HEK293 (cell line): ENCODE measurements around the gene RAB40C.

ENCODE experiments used
- BCL11B ChIP-seq: fragments of 450-650 bp; formaldehyde crosslinking; IDR thresholded peaks from 2 replicates; pipeline ENCODE4 v1.5.1; 2016; ENCODE audit warnings: low read depth, missing biosample characterization, missing genetic modification characterization
- EGR2 ChIP-seq: fragments of 450-650 bp; formaldehyde crosslinking; IDR thresholded peaks from 2 replicates; pipeline ENCODE4 v1.5.1; 2016; ENCODE audit warnings: low read depth, missing biosample characterization, missing genetic modification characterization
- GLIS1 ChIP-seq: fragments of 450-650 bp; formaldehyde crosslinking; IDR thresholded peaks from 2 replicates; pipeline ENCODE4 v1.5.1; 2016; ENCODE audit warnings: missing biosample characterization, missing genetic modification characterization
- RBAK ChIP-seq: fragments of 450-650 bp; formaldehyde crosslinking; IDR thresholded peaks from 2 replicates; pipeline ENCODE4 v1.5.1; 2016; ENCODE audit warnings: missing biosample characterization, missing genetic modification characterization
- SCRT1 ChIP-seq: fragments of 450-650 bp; formaldehyde crosslinking; IDR thresholded peaks from 2 replicates; pipeline ENCODE4 v1.5.1; 2016; ENCODE audit warnings: missing biosample characterization, missing genetic modification characterization, borderline replicate concordance
- SETDB1 ChIP-seq: IDR thresholded peaks from one replicate; pipeline ENCODE4 v1.6.1; 2017; ENCODE audit warnings: mild to moderate bottlenecking, low read length, moderate library complexity, mixed read lengths; ENCODE audit not compliant: insufficient read length
- SP3 ChIP-seq: fragments of 450-650 bp; formaldehyde crosslinking; IDR thresholded peaks from 2 replicates; pipeline ENCODE4 v1.5.1; 2016; ENCODE audit warnings: missing biosample characterization, missing genetic modification characterization
- YY1 ChIP-seq: fragments of 450-650 bp; formaldehyde crosslinking; IDR thresholded peaks from 2 replicates; pipeline ENCODE4 v1.5.1; 2018; ENCODE audit warnings: missing biosample characterization, missing genetic modification characterization
- ZBTB26 ChIP-seq: fragments of 450-650 bp; formaldehyde crosslinking; optimal IDR thresholded peaks from 2 replicates; pipeline ENCODE3; 2016; ENCODE audit warnings: missing biosample characterization, mild to moderate bottlenecking, missing genetic modification characterization
- ZEB2 ChIP-seq: fragments of 450-650 bp; formaldehyde crosslinking; IDR thresholded peaks from 2 replicates; pipeline ENCODE4 v1.5.1; 2016; ENCODE audit warnings: missing biosample characterization, missing genetic modification characterization
- ZFHX2 ChIP-seq: fragments of 450-650 bp; formaldehyde crosslinking; conservative IDR thresholded peaks from 2 replicates; pipeline ENCODE4 v1.5.1; 2016; ENCODE audit warnings: missing biosample characterization, missing genetic modification characterization
- ZIC2 ChIP-seq: fragments of 450-650 bp; formaldehyde crosslinking; IDR thresholded peaks from 2 replicates; pipeline ENCODE4 v1.5.1; 2016; ENCODE audit warnings: missing biosample characterization, missing genetic modification characterization
- ZNF2 ChIP-seq: fragments of 450-650 bp; formaldehyde crosslinking; IDR thresholded peaks from 2 replicates; pipeline ENCODE4 v1.5.1; 2016; ENCODE audit warnings: missing biosample characterization, missing genetic modification characterization
- ZNF274 ChIP-seq, 2 experiments: fragments of 200-500 bp in 1 of 2; fragments of 450-650 bp in 1 of 2; sonication (Bioruptor generic) in 1 of 2; formaldehyde crosslinking in 1 of 2; IDR thresholded peaks; 2 replicates each; pipeline versions ENCODE4 v1.5.1 to v1.6.1; 2014 to 2016; ENCODE audit warnings: borderline replicate concordance in 1 of 2, inconsistent platforms in 1 of 2, low read length in 1 of 2, missing biosample characterization in 1 of 2, missing genetic modification characterization in 1 of 2
- ZNF341 ChIP-seq: fragments of 450-650 bp; formaldehyde crosslinking; IDR thresholded peaks from 2 replicates; pipeline ENCODE4; 2016; ENCODE audit warnings: low read depth, missing biosample characterization, missing genetic modification characterization
- ZNF366 ChIP-seq: fragments of 450-650 bp; formaldehyde crosslinking; conservative IDR thresholded peaks from 2 replicates; pipeline ENCODE4 v1.5.1; 2016; ENCODE audit warnings: missing biosample characterization, missing genetic modification characterization
- ZNF416 ChIP-seq: fragments of 450-650 bp; formaldehyde crosslinking; IDR thresholded peaks from 2 replicates; pipeline ENCODE4 v1.5.1; 2016; ENCODE audit warnings: missing biosample characterization, missing genetic modification characterization
- ZNF426 ChIP-seq: fragments of 450-650 bp; formaldehyde crosslinking; IDR thresholded peaks from 2 replicates; pipeline ENCODE4 v1.5.1; 2017; ENCODE audit warnings: missing biosample characterization, missing genetic modification characterization, mild to moderate bottlenecking, inconsistent platforms, moderate library complexity
- ZNF571 ChIP-seq: fragments of 450-650 bp; formaldehyde crosslinking; IDR thresholded peaks from 2 replicates; pipeline ENCODE4 v1.5.0; 2017; ENCODE audit warnings: missing biosample characterization, missing genetic modification characterization
- ZNF585B ChIP-seq: fragments of 450-650 bp; formaldehyde crosslinking; IDR thresholded peaks from 2 replicates; pipeline ENCODE4 v1.5.1; 2016; ENCODE audit warnings: missing biosample characterization, missing genetic modification characterization
- ZNF621 ChIP-seq: fragments of 450-650 bp; formaldehyde crosslinking; IDR thresholded peaks from 2 replicates; pipeline ENCODE4 v1.5.1; 2017; ENCODE audit warnings: missing biosample characterization, missing genetic modification characterization
- ZNF623 ChIP-seq: fragments of 450-650 bp; formaldehyde crosslinking; IDR thresholded peaks from 2 replicates; pipeline ENCODE4 v1.5.1; 2016; ENCODE audit warnings: missing biosample characterization, missing genetic modification characterization
- ZNF747 ChIP-seq: fragments of 450-650 bp; formaldehyde crosslinking; IDR thresholded peaks from 2 replicates; pipeline ENCODE4 v1.5.1; 2016; ENCODE audit warnings: missing biosample characterization, missing genetic modification characterization
- ZNF76 ChIP-seq: fragments of 450-650 bp; formaldehyde crosslinking; IDR thresholded peaks from 2 replicates; pipeline ENCODE4; 2016; ENCODE audit warnings: low read depth, missing biosample characterization, missing genetic modification characterization, borderline replicate concordance
- ZNF843 ChIP-seq: fragments of 450-650 bp; formaldehyde crosslinking; IDR thresholded peaks from 2 replicates; pipeline ENCODE4 v1.5.1; 2016; ENCODE audit warnings: missing biosample characterization, missing genetic modification characterization
- ZSCAN23 ChIP-seq: fragments of 450-650 bp; formaldehyde crosslinking; IDR thresholded peaks from 2 replicates; pipeline ENCODE4 v1.5.1; 2016; ENCODE audit warnings: missing biosample characterization, missing genetic modification characterization
- ZXDB ChIP-seq: fragments of 450-650 bp; formaldehyde crosslinking; IDR thresholded peaks from 2 replicates; pipeline ENCODE4 v1.5.1; 2016; ENCODE audit warnings: missing biosample characterization, missing genetic modification characterization
- TF ChIP-seq, protein P1 (sequence below): fragments of 450-650 bp; formaldehyde crosslinking; IDR thresholded peaks from 2 replicates; pipeline ENCODE4 v1.5.1; 2016; ENCODE audit warnings: missing biosample characterization, missing genetic modification characterization
- TF ChIP-seq, protein P2 (sequence below): fragments of 450-650 bp; formaldehyde crosslinking; IDR thresholded peaks from 2 replicates; pipeline ENCODE4 v1.5.1; 2016; ENCODE audit warnings: missing biosample characterization, missing genetic modification characterization
- TF ChIP-seq, protein P3 (sequence below): IDR thresholded peaks from 2 replicates; pipeline ENCODE4 v1.6.1; 2011; ENCODE audit warnings: mild to moderate bottlenecking, low read depth, low read length, borderline replicate concordance
- TF ChIP-seq, protein P4 (sequence below): fragments of 450-650 bp; formaldehyde crosslinking; IDR thresholded peaks from 2 replicates; pipeline ENCODE4; 2016; ENCODE audit warnings: missing biosample characterization, missing genetic modification characterization

The RAB40C gene

GRCh38 chr16:638034-638543 is 48.2 kb downstream of the RAB40C start (continued):
- TF ChIP-seq ZNF366 (no peak), ZNF341 (tag by site-specific recombination) (peak; percentile 76), ZBTB26 (tag by site-specific recombination) (no peak), SETDB1 (no peak), ZNF747 (tag by site-specific recombination) (no peak), ZNF571 (tag by site-specific recombination) (no peak), SCRT1 (tag by site-specific recombination) (no peak), BCL11B (no peak), ZNF585B (tag by site-specific recombination) (no peak), ZNF2 (tag by site-specific recombination) (no peak), ZXDB (tag by site-specific recombination) (no peak), SP3 (tag by site-specific recombination) (no peak), ZNF76 (tag by site-specific recombination) (no peak), YY1 (no peak), ZEB2 (no peak), ZFHX2 (tag by site-specific recombination) (peak; percentile 44; the same call in 1 of the 2 replicates), EGR2 (0 out of 2 replicates have a peak, but pooled peaks have one; percentile 18), ZNF621 (no peak), ZNF623 (tag by site-specific recombination) (no peak), ZNF416 (tag by site-specific recombination) (no peak), ZSCAN23 (tag by site-specific recombination) (no peak), ZNF274 (IDR thresholded peaks at IDR 0.05; ENCODE audit: low read length) (no peak), ZNF274 (tag by site-specific recombination; IDR thresholded peaks at IDR 0.05; ENCODE audit: borderline replicate concordance) (no peak), RBAK (tag by site-specific recombination) (no peak), ZNF426 (tag by site-specific recombination) (no peak), GLIS1 (peak; percentile 34; the same call in 1 of the 2 replicates), ZNF843 (tag by site-specific recombination) (no peak), ZIC2 (tag by site-specific recombination) (peak; percentile 31; the same call in 1 of the 2 replicates)
- TF ChIP-seq, protein P1, sequence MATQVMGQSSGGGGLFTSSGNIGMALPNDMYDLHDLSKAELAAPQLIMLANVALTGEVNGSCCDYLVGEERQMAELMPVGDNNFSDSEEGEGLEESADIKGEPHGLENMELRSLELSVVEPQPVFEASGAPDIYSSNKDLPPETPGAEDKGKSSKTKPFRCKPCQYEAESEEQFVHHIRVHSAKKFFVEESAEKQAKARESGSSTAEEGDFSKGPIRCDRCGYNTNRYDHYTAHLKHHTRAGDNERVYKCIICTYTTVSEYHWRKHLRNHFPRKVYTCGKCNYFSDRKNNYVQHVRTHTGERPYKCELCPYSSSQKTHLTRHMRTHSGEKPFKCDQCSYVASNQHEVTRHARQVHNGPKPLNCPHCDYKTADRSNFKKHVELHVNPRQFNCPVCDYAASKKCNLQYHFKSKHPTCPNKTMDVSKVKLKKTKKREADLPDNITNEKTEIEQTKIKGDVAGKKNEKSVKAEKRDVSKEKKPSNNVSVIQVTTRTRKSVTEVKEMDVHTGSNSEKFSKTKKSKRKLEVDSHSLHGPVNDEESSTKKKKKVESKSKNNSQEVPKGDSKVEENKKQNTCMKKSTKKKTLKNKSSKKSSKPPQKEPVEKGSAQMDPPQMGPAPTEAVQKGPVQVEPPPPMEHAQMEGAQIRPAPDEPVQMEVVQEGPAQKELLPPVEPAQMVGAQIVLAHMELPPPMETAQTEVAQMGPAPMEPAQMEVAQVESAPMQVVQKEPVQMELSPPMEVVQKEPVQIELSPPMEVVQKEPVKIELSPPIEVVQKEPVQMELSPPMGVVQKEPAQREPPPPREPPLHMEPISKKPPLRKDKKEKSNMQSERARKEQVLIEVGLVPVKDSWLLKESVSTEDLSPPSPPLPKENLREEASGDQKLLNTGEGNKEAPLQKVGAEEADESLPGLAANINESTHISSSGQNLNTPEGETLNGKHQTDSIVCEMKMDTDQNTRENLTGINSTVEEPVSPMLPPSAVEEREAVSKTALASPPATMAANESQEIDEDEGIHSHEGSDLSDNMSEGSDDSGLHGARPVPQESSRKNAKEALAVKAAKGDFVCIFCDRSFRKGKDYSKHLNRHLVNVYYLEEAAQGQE (tag by site-specific recombination), result no peak
- TF ChIP-seq, protein P2, sequence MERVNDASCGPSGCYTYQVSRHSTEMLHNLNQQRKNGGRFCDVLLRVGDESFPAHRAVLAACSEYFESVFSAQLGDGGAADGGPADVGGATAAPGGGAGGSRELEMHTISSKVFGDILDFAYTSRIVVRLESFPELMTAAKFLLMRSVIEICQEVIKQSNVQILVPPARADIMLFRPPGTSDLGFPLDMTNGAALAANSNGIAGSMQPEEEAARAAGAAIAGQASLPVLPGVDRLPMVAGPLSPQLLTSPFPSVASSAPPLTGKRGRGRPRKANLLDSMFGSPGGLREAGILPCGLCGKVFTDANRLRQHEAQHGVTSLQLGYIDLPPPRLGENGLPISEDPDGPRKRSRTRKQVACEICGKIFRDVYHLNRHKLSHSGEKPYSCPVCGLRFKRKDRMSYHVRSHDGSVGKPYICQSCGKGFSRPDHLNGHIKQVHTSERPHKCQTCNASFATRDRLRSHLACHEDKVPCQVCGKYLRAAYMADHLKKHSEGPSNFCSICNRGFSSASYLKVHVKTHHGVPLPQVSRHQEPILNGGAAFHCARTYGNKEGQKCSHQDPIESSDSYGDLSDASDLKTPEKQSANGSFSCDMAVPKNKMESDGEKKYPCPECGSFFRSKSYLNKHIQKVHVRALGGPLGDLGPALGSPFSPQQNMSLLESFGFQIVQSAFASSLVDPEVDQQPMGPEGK (tag by site-specific recombination), result no peak; the same call in 1 of the 2 replicates
- TF ChIP-seq, protein P3, sequence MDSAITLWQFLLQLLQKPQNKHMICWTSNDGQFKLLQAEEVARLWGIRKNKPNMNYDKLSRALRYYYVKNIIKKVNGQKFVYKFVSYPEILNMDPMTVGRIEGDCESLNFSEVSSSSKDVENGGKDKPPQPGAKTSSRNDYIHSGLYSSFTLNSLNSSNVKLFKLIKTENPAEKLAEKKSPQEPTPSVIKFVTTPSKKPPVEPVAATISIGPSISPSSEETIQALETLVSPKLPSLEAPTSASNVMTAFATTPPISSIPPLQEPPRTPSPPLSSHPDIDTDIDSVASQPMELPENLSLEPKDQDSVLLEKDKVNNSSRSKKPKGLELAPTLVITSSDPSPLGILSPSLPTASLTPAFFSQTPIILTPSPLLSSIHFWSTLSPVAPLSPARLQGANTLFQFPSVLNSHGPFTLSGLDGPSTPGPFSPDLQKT, result no peak
- TF ChIP-seq, protein P4, sequence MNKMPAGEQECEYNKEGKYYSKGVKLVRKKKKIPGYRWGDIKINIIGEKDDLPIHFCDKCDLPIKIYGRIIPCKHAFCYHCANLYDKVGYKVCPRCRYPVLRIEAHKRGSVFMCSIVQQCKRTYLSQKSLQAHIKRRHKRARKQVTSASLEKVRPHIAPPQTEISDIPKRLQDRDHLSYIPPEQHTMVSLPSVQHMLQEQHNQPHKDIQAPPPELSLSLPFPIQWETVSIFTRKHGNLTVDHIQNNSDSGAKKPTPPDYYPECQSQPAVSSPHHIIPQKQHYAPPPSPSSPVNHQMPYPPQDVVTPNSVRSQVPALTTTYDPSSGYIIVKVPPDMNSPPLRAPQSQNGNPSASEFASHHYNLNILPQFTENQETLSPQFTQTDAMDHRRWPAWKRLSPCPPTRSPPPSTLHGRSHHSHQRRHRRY (tag by site-specific recombination), result no peak
